Tibial nerve (tissue), 4 donors: ENCODE results near the gene ADGRD1. TPM values are rescaled to one million over a fixed set of nuclear protein-coding genes. Genes with fewer than 3 reads are reported as not detected.

Source experiments
- DNase-seq, 2 donors: peaks; one replicate each; pipeline ENCODE4 v3.0.0-alpha.2; 2019; ENCODE audit warnings: low spot score in 2 of 2
- H3K27ac ChIP-seq, 4 donors: fragments of 200-600 bp; sonication (generic) in 3 of 4; one replicate each; pipeline ENCODE4 v1.5.1; 2017 to 2019; ENCODE audit warnings: mild to moderate bottlenecking in 1 of 4
- H3K27me3 ChIP-seq, 2 donors: fragments of 200-600 bp; sonication (generic) in 1 of 2; one replicate each; pipeline versions ENCODE4 v1.5.1 to v1.6.0; 2017 to 2019
- H3K36me3 ChIP-seq, 3 donors: fragments of 200-600 bp; sonication (generic); one replicate each; pipeline ENCODE4 v1.5.1; 2018 to 2019
- H3K4me1 ChIP-seq, 4 donors: fragments of 200-600 bp; sonication (generic) in 3 of 4; one replicate each; pipeline ENCODE4 v1.5.1; 2017 to 2019
- H3K4me3 ChIP-seq, 4 donors: fragments of 200-600 bp; sonication (generic) in 3 of 4; one replicate each; pipeline ENCODE4 v1.5.1; 2017 to 2019; ENCODE audit warnings: mild to moderate bottlenecking in 1 of 4, moderate library complexity in 1 of 4
- H3K9me3 ChIP-seq, 4 donors: fragments of 200-600 bp; sonication (generic) in 3 of 4; one replicate each; pipeline ENCODE4 v1.5.1; 2017 to 2019
- CTCF ChIP-seq, 5 experiments: fragments of 200-600 bp in 3 of 5; fragments of 450-650 bp in 2 of 5; sonication (generic) in 3 of 5; IDR thresholded peaks; one replicate each; pipeline ENCODE4 v1.5.1; 2016 to 2019; ENCODE audit warnings: antibody characterized with exemption in 5 of 5, mild to moderate bottlenecking in 3 of 5, moderate library complexity in 2 of 5
- EP300 ChIP-seq, 2 donors: sonication (generic); formaldehyde crosslinking; IDR thresholded peaks; one replicate each; pipeline ENCODE4 v1.6.1; 2017; ENCODE audit warnings: antibody characterized with exemption in 2 of 2, mild to moderate bottlenecking in 1 of 2
- POLR2A ChIP-seq, 2 donors: fragments of 450-650 bp; IDR thresholded peaks; one replicate each; pipeline ENCODE4 v1.6.1; 2017; ENCODE audit warnings: antibody characterized with exemption in 2 of 2, mild to moderate bottlenecking in 2 of 2, moderate library complexity in 2 of 2
- WGBS, 2 donors: methylation state at CpG; one replicate each; pipeline ENCODE4 v1.1.5; 2018; 5-methylcytosine and 5-hydroxymethylcytosine counted together
- total RNA-seq, 4 donors: library from RNA; depleted of rRNA; stranded (reverse); fragments of >200 nt; gene quantifications; one replicate each; pipeline ENCODE4 v1.1.0, GENCODE V29; 2016

The ADGRD1 gene
- total RNA-seq, 4 donors from 2014 or later: 99.0 to 179 (median 125) TPM

DNA sequence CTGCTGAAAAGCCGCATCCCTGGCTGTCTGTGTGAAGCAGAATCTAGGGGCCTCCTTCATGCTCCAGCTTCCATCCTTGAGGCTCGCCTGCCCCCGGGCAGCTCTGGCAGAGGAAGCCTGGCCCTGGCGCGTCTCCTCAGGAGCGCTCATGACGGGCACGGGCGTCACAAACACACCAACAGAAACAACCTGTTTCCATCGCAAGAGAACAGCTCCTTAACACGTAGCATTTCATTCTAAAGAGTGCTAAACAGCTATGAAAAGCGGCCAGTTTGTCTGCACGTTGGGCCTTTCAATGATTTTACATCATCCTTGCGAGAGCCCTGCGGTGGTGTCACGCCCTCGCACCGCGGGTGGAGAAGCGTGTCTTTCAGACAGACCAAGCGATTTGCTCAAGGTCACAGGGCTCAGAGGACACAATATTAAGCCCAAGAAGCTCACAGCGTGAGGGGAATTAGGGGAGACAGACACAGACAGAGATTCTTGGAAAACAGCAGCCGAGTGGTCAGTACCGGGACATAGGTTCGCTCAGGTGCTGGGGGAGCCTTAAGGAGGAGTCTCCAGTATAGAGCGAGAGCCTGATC is 4.9 kb downstream of the ADGRD1 start:
- Histone ChIP-seq H3K27ac (peak overlapping the region in 2 of 4 donors; percentile 43 to 49), H3K9me3 (no peaks in the 10 kb centered on the region), H3K4me3 (peak overlapping the region in 1 of 4 donors; percentile 15), H3K36me3 (no peaks in the 10 kb centered on the region), H3K4me1 (peaks cover 0 to 39% (median 0%) of the 10 kb centered on the region in 4 donors), H3K27me3 (no peaks in the 10 kb centered on the region)
- no peak for TF ChIP-seq POLR2A (IDR thresholded peaks at IDR 0.05)
- no peak for TF ChIP-seq CTCF (IDR thresholded peaks at IDR 0.05)
- TF ChIP-seq EP300 (IDR thresholded peaks at IDR 0.05): no peak
- DNase-seq: no peak
- 56 to 75% methylated on average over 26 of the region's 26 CpGs for WGBS, 2 donors

DNA sequence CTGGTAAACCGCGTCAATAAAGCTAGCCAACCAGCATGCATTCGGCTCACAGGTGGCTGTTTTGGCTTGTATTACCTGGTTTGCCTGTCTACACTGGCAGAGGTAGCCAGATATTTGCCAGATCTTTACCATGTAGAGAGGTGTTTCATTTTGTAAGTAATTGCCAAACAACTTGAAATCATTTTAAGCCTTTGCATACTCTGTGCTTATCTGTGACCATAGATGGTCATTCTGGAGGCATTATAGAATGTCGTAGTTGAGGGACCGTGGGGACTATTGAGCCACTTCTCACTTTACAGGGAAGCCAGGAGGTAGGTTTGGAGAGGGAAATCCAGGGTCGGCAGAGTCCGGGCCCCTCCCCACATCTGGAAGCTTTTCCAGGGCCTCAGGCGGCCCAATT is 5.9 kb downstream of the ADGRD1 start:
- WGBS, 2 donors: 70 to 75% methylated on average over 8 of the region's 8 CpGs

GRCh38 chr12:130960058-130960457 is 6.4 kb downstream of the ADGRD1 start:
- H3K27me3 ChIP-seq: no peaks in the 10 kb centered on the region
- H3K36me3 ChIP-seq: no peaks in the 10 kb centered on the region
- H3K9me3 ChIP-seq: no peaks in the 10 kb centered on the region
- peaks cover 0 to 38% (median 0%) of the 10 kb centered on the region in 4 donors for H3K4me1 ChIP-seq
- peak overlapping the region in 1 of 4 donors; percentile 55 for H3K27ac ChIP-seq
- TF ChIP-seq POLR2A (IDR thresholded peaks at IDR 0.05) (no peak), CTCF (IDR thresholded peaks at IDR 0.05) (no peak), EP300 (IDR thresholded peaks at IDR 0.05) (no peak)
- WGBS, 2 donors: 47 to 60% methylated on average over 3 of the region's 3 CpGs
- H3K4me3 ChIP-seq: no peak overlapping the region
- no peak for DNase-seq

More for the DNA sequence above, 5.9 kb downstream of the ADGRD1 start:
- Histone ChIP-seq H3K4me3 (no peak overlapping the region), H3K36me3 (no peaks in the 10 kb centered on the region), H3K9me3 (no peaks in the 10 kb centered on the region), H3K27me3 (no peaks in the 10 kb centered on the region), H3K4me1 (peaks cover 0 to 34% (median 0%) of the 10 kb centered on the region in 4 donors), H3K27ac (peak overlapping the region in 2 of 4 donors; percentile 26 to 55)
- DNase-seq: no peak
- TF ChIP-seq EP300 (IDR thresholded peaks at IDR 0.05) (no peak), POLR2A (IDR thresholded peaks at IDR 0.05) (no peak), CTCF (IDR thresholded peaks at IDR 0.05) (no peak)

DNA sequence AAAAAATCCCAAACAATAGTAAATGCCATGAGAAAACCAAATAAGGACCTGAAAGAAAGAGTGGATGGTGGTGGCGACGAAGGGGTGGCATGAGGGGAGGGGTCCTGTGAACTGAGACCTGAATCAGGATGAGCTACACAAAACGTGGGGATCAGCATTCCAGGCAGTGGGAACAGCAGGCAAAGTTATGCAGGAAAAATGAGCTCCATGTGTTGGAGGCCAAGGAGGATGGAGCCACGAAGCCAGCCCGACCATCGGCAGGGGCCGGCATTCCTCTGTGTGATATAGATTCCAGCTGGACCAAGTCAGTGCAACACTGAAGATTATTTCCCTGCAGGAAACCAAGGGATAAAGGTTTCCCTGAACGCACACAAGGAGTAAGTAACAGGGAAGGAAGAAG is 7.1 kb downstream of the ADGRD1 start:
- Histone ChIP-seq H3K4me1 (peaks cover 0 to 45% (median 3%) of the 10 kb centered on the region in 4 donors), H3K4me3 (no peak overlapping the region), H3K9me3 (no peaks in the 10 kb centered on the region), H3K27ac (peak overlapping the region in 1 of 4 donors; percentile 45), H3K27me3 (no peaks in the 10 kb centered on the region), H3K36me3 (no peaks in the 10 kb centered on the region)
- DNase-seq: no peak
- 72 to 86% methylated on average over 8 of the region's 8 CpGs for WGBS, 2 donors
- TF ChIP-seq POLR2A (IDR thresholded peaks at IDR 0.05) (no peak), EP300 (IDR thresholded peaks at IDR 0.05) (no peak), CTCF (IDR thresholded peaks at IDR 0.05) (no peak)

DNA sequence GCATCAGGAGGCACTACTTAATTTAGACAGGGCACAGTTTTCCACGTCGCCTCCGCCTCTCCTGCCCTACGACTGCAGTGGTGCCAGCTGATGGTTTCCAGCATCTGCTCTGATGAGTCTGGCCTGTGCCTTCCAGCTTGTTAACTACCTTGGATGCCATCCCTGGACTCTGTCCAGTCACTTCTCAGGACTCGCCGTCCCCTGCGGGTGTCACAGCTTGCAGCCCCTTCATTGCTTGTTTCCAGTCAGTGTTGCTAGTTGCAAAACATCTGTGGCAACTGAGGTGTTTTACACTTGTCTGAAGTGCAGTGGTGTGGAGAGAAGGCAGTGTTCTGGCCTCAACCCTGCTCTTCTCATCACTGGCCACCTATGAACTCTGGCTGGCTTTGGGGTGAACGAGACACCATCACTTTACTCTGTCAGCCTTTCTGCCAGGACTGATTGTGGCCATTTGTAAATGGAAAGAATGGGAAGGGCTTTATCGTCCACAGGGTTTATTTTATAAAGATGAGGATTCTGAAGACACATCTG is 8.3 kb downstream of the ADGRD1 start:
- Histone ChIP-seq H3K4me3 (no peak overlapping the region), H3K27ac (peak overlapping the region in 1 of 4 donors; percentile 45)

More for the DNA sequence above, 8.3 kb downstream of the ADGRD1 start:
- TF ChIP-seq EP300 (IDR thresholded peaks at IDR 0.05): peak in 1 of 2 donors; percentile 81
- no peak for TF ChIP-seq CTCF (IDR thresholded peaks at IDR 0.05)
- TF ChIP-seq POLR2A (IDR thresholded peaks at IDR 0.05): peak in 1 of 2 donors; percentile 24
- Histone ChIP-seq H3K36me3 (no peaks in the 10 kb centered on the region), H3K4me1 (peaks cover 0 to 48% (median 3%) of the 10 kb centered on the region in 4 donors), H3K27me3 (no peaks in the 10 kb centered on the region), H3K9me3 (no peaks in the 10 kb centered on the region)
- 66 to 76% methylated on average over 9 of the region's 9 CpGs for WGBS, 2 donors
- DNase-seq: no peak
